Progenitor cell of endocrine pancreas (in vitro differentiated cells): ENCODE measurements around the gene AFF2. TPM values are rescaled to one million over a fixed set of nuclear protein-coding genes. Genes with fewer than 3 reads are reported as not detected.

Experiments used
- DNase-seq: peaks from one replicate; pipeline ENCODE4 v3.0.0; 2021; ENCODE audit warnings: low spot score; ENCODE audit not compliant: unreplicated experiment
- H3K27ac Mint-ChIP-seq: 2 replicates; pipeline ENCODE4 v1.8.0; 2021; ENCODE audit warnings: mild to moderate bottlenecking, moderate library complexity, mixed read lengths
- H3K27me3 Mint-ChIP-seq: 2 replicates; pipeline ENCODE4 v1.8.0; 2021; ENCODE audit warnings: mixed read lengths
- H3K36me3 Mint-ChIP-seq: 2 replicates; pipeline ENCODE4 v1.8.0; 2022; ENCODE audit warnings: mixed read lengths; ENCODE audit not compliant: insufficient read depth
- H3K4me1 Mint-ChIP-seq: 2 replicates; pipeline ENCODE4 v1.8.0; 2021; ENCODE audit warnings: low read depth, mixed read lengths
- H3K4me3 Mint-ChIP-seq: 2 replicates; pipeline ENCODE4 v1.8.0; 2021; ENCODE audit warnings: low read depth, mild to moderate bottlenecking, moderate library complexity, mixed read lengths
- H3K9me3 Mint-ChIP-seq: 2 replicates; pipeline ENCODE4 v1.8.0; 2021; ENCODE audit warnings: low read depth, mixed read lengths
- total RNA-seq: library from RNA; stranded (reverse); gene quantifications from 2 replicates; pipeline ENCODE4 v1.2.1, GENCODE V29; 2021
- TF ChIP-seq, protein P1 (sequence below): fragments of 200-600 bp; sonication (generic); IDR thresholded peaks from one replicate; pipeline ENCODE4 v1.5.0; 2021; ENCODE audit warnings: antibody characterized with exemption, mild to moderate bottlenecking; ENCODE audit not compliant: unreplicated experiment

AFF2 gene
- total RNA-seq, 1 donor from 2014 or later = 8.4 TPM

DNA sequence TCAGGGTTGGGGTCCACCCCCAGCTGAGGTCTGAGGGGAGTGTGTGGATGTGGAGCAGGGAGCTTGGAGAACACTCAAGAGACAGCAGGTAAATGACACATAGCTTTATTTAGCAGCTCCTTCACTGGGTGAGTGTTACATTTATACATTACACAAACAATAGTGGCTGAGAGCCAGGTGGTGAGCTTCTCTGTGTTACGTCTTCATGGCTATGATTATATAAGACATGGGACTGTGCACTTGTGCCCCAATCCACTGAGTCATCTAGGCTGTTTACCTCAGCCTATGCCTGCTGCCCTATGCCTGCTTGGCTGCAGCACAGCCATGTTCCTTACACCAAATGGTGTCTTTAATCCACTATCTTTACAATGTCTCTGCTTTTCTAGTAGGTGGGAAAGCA lies 459.6 kb downstream of the AFF2 start:
- DNase-seq = no peak
- Mint-ChIP-seq H3K4me1 (no peaks in the 10 kb centered on the region), H3K27ac (no peak overlapping the region), H3K27me3 (no peaks in the 10 kb centered on the region), H3K4me3 (no peak overlapping the region), H3K9me3 (peaks cover 16% of the 10 kb centered on the region), H3K36me3 (no peaks in the 10 kb centered on the region)
- TF ChIP-seq, protein P1, sequence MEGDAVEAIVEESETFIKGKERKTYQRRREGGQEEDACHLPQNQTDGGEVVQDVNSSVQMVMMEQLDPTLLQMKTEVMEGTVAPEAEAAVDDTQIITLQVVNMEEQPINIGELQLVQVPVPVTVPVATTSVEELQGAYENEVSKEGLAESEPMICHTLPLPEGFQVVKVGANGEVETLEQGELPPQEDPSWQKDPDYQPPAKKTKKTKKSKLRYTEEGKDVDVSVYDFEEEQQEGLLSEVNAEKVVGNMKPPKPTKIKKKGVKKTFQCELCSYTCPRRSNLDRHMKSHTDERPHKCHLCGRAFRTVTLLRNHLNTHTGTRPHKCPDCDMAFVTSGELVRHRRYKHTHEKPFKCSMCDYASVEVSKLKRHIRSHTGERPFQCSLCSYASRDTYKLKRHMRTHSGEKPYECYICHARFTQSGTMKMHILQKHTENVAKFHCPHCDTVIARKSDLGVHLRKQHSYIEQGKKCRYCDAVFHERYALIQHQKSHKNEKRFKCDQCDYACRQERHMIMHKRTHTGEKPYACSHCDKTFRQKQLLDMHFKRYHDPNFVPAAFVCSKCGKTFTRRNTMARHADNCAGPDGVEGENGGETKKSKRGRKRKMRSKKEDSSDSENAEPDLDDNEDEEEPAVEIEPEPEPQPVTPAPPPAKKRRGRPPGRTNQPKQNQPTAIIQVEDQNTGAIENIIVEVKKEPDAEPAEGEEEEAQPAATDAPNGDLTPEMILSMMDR = no peak

- Mint-ChIP-seq H3K36me3 (no peaks in the 10 kb centered on the region), H3K27ac (no peak overlapping the region), H3K9me3 (peaks cover 16% of the 10 kb centered on the region), H3K4me3 (no peak overlapping the region), H3K27me3 (no peaks in the 10 kb centered on the region), H3K4me1 (no peaks in the 10 kb centered on the region)
- TF ChIP-seq, protein P1 = no peak
- DNase-seq = no peak
Observed at GRCh38 chrX:148961985-148962384, 461.6 kb downstream of the AFF2 start.

GRCh38 chrX:148976571-148977400 lies 476.4 kb downstream of the AFF2 start:
- TF ChIP-seq, protein P1 = no peak
- Mint-ChIP-seq H3K27ac (no peak overlapping the region), H3K4me3 (no peak overlapping the region), H3K27me3 (no peaks in the 10 kb centered on the region), H3K36me3 (peaks cover 2% of the 10 kb centered on the region), H3K9me3 (peaks cover 10% of the 10 kb centered on the region), H3K4me1 (peaks cover 6% of the 10 kb centered on the region)
- no peak for DNase-seq

- Mint-ChIP-seq H3K4me3 (no peak overlapping the region), H3K9me3 (peaks cover 3% of the 10 kb centered on the region), H3K27me3 (no peaks in the 10 kb centered on the region), H3K36me3 (no peaks in the 10 kb centered on the region), H3K27ac (no peak overlapping the region), H3K4me1 (peaks cover 6% of the 10 kb centered on the region)
- no peak for DNase-seq
- TF ChIP-seq, protein P1 = no peak
Observed at GRCh38 chrX:148979786-148980185, 479.4 kb downstream of the AFF2 start.

DNA sequence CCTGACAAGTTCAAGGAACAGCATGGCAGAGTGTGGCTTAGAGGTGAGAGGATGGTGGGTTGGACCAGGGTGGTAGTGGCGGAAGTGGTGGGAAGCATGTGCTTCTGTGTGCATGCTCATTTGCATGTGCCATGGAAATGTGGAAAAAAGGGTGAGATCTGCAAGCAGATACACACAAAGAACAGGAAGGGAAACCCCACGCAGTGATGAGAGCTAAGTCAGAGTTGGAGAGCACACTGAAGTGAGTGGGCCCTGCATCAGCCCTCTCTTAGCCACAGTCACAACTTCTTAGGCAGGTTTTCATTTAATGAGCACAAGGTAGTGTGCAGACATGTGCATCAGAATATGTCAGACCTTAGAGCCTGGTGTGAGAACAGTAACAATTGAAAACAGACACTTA lies 483.8 kb downstream of the AFF2 start:
- Mint-ChIP-seq H3K27ac (no peak overlapping the region), H3K9me3 (peaks cover 3% of the 10 kb centered on the region), H3K4me1 (no peaks in the 10 kb centered on the region)

More for the DNA sequence above, 483.8 kb downstream of the AFF2 start:
- Mint-ChIP-seq H3K4me3 (no peak overlapping the region), H3K27me3 (no peaks in the 10 kb centered on the region), H3K36me3 (no peaks in the 10 kb centered on the region)
- TF ChIP-seq, protein P1 = no peak
- no peak for DNase-seq
